GM19025 (cell line): ENCODE data around the gene NKIRAS2.
"Not testable (repeated sequence)": the region's sequence is repeated elsewhere in the genome, so short reads cannot be mapped to it uniquely, and the experiment has no call there.

Source experiments
- ATAC-seq: cut with Tn5 transposase; IDR thresholded peaks from one replicate; pipeline ENCODE4 v1.9.1; 2021; ENCODE audit warnings: mild to moderate bottlenecking, low read depth, moderate library complexity; ENCODE audit not compliant: unreplicated experiment

Gene NKIRAS2

GRCh38 chr17:41996855-41997164, 23.1 kb upstream of the NKIRAS2 start:
- ATAC-seq = no peak

DNA sequence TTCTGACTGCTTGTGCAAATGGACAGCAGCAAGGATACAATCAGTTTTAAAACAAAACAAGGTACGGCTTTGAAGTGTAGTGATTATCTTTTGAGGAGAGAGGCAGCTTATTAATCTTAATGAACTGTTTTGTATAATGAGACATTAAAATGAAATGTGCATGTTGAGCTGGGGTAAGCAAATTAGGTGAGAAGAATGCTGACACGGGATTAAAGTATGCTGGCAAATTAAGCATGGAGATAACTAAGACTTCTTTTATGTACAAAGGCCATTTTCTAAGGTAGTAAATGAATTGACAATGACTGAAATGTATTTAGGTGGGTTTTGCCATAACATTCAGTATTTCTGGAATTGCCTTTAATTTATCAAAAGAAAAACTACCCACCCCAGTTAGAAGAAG, 21.4 kb upstream of the NKIRAS2 start:
- ATAC-seq = no peak

DNA sequence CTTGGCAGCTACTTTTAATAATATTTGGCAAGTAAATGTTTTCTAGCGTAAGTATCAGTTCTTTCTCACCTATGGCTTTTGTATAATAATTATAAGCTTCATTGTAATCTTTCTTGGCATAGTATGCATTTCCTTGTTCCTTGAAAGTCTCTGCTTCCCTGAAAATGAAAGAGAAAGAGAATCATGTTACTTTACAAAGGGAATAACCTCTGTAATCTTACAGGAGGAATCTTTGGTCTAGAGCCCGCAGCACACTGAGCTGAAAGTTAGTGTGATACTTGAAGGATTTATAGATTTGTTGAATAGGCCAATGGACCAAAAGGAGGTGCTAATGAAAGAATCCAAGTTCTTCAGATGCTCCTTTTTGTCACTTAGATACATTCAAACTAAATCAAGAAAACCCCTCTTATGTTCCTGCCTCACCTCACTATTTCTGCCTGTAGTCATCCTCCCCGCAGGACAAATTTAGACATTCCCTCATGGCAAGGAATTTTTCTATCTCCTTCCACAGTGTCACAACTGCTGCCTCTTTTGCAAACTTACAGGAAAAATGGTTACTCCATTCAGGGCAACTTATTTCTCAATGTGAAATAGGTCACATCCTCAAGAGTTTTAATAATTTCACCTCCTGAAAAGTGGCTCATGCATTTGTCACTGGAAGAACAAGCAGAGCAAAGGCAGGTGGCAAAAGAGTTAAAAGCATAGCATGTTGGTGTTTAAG, 19.3 kb upstream of the NKIRAS2 start:
- ATAC-seq = no peak

GRCh38 chr17:42001729-42002128, 18.2 kb upstream of the NKIRAS2 start:
- no peak for ATAC-seq

GRCh38 chr17:42002175-42002791, 17.6 kb upstream of the NKIRAS2 start:
- ATAC-seq = no peak

DNA sequence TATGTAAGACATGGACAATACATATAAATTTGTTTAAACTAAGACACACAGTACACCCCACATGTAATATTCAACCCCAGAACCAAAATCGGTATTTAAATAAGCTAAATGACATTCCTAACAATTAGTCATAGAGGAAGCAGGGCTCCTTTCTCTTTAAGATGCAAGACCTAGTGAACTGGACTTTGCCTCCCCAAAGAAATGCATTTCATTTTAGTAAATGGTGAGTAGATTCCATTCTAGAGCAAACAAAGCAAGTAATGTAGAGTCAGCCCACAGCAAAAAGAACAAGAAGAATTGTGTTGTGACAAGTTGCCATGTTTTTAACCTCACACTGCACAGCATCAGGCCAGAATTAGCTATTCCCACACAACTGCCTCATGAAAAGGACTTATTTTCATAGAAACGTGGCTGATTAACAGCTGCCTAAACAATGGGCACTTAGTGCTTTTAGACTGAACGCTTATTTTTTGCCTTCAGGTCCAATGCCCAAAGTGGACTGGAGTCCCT, 17.0 kb upstream of the NKIRAS2 start:
- ATAC-seq = no peak

DNA sequence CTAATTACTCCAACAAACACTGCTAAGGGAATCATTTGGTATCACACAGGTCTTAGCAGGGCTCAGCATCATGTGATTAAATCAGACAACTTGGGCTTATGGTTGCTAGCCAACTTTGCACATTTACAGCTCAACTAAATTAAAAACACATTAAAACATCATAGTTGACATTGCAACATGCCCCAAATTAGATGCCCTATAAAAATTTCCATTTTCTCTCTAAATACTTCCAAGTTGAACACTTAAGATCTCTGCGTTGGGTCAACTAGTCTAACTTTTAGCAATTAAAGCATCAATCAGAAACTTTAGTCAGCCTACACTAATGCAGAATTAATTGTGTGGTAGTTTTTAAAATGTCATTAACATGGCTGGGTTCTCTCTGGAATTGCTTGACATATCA, 14.7 kb upstream of the NKIRAS2 start:
- no peak for ATAC-seq

DNA sequence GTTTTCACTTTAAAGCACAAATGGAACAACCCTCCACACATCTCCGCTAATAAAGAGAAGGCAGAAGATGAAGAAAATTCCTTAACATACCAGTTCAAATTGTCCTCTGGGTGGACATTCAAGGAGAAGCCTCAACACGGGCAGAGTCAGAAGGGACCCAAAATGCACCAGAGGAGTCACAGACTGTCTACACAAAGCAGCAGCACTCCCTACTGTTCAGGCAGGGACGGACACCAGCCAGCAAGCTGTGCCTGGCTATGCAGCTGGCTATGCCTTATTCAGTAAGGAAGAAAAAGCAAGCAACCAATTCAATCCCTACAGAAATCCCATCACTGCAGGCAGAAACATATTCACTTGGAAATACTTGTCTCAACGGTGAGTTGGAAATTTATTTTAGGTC, 10.7 kb upstream of the NKIRAS2 start:
- no peak for ATAC-seq

DNA sequence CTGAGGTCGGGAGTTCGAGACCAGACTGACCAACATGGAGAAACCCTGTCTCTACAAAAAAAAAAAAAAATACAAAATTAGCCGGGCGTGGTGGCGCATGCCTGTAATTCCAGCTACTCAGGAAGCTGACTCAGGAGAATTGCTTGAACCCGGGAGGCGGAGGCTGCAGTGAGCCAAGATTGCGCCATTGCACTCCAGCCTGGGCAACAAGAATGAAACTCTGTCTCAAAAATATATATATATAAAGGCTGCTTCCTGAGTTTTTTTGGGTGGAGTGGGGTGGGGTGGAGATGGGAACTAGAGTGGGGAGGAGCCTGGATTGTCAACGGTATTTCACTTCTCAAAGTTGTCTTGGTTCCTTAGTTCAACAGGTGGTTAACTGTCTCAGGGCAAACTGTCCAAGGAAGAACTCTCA, 9.6 kb upstream of the NKIRAS2 start:
- ATAC-seq = not testable (repeated sequence)

DNA sequence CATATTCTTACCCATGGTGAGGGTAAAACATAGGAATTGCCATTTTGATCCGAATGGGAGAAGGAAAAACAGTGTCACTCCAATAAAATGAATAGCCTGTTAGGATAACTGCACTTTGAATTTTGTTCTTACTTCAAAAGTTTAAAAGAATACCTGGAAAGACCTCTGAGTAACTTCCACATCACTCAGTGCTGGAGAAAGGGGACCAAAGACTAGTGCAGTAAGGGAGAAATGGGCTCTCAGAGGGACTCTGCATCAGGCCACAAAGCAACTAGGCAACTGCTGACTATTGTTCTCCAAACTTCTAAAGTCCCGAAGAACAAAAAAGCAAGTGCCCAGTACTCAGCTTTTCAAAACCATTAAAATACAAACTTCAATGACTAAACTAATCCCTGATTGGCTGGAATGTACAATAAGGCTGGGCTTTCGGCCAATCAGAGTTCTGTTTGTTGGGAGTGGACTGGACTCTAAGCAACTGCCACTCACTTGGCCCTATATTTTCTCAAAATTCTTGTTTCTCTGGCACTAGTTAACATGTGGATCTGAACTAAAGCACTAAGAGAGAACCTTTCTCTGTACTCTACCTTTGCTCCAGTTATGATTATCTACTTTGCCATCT, 8.9 kb upstream of the NKIRAS2 start:
- no peak for ATAC-seq

DNA sequence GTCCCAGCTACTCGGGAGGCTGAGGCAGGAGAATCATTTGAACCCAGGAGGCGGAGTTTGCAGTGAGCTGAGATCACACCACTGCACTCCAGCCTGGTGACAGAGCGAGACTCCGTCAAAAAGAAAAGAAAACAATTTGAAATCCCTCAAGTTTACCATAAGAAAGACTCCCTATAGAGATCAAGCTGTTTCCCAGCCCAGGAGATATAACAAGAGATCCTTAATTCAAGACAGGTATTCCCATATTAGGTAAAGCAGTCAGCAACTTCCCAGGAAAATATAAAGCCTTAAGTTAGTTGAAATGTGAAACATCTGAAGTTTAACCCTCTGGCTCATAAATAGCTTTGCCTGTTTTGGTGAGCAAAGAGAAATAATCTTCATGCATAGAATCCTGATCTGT, 7.5 kb upstream of the NKIRAS2 start:
- ATAC-seq = not testable (repeated sequence)

- not testable (repeated sequence) for ATAC-seq
Observed at GRCh38 chr17:42013740-42014139, 6.2 kb upstream of the NKIRAS2 start.

DNA sequence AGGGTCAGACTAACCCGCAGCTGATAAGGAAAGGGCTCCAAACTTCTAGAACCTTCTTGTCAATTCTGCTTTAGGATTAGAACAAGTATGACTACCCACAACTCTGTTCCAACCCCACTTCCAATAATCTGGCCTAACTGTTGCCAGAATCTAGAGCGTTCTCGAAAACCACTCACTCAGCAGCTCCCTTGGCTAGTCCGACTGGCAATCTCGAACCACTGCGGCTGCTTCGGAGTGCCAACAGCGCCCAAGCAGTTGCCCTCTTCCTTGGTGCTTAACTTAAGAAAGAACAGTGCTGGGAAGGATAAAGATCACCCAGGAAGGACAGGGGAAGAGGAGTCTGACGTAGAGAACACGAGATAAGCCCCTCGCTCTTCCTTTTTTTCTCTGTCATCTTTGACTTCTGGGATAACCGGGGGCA, 3.5 kb upstream of the NKIRAS2 start:
- no peak for ATAC-seq

DNA sequence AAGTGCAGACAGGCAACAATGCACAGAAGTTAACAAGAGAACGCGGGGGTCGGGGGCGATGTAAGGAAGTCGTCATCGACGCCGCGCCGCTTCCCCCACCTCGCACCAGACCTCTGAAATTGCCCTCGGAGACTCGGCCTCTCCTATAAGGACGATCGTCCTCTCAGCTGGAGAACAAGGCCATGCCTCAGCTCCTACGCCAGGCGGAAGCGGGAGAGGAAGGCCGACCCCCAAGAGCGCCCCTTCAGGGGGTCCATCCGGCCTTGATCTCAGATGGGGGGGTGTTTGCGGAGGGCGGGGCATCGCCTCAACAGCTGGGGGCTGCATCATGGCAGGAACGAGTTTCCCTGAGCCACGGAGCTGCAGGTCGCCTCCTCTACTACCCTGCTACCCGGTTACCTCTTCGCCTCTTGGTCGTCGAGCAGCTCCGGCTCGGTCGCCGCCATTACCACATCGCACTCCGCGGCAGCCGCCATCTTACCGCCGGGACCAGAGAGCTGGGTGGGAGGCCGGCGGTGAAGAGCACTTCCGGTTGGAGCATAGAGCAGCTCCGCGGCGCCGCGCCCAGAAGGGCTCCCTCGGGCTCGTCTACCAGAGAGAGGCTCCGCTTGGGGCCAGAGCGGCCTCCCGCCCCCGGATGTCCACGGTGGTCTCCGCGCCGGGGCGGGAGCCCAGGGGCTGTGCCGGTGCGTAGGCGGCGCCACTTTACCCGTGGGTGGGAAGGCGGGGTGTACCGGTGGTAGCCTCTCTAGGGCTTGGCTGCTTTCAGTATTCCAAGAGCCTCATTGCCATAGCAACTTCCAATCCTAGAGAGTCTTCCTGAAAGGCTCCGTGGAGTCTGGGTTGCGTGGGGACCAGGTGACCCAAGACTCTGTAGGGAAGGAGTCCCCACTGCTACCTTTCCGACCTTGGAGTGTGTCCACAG, 2.7 kb upstream of the NKIRAS2 start, which contains the start of gene DNAJC7:
Gene DNAJC7, minus strand, starts transcription at position 499 of the 925 bp plus-strand sequence. Its CDS starts 23 bp downstream, at position 476.
- ATAC-seq = peak; percentile 75

- ATAC-seq = no peak
Observed at GRCh38 chr17:42017866-42018200, 2.1 kb upstream of the NKIRAS2 start.

DNA sequence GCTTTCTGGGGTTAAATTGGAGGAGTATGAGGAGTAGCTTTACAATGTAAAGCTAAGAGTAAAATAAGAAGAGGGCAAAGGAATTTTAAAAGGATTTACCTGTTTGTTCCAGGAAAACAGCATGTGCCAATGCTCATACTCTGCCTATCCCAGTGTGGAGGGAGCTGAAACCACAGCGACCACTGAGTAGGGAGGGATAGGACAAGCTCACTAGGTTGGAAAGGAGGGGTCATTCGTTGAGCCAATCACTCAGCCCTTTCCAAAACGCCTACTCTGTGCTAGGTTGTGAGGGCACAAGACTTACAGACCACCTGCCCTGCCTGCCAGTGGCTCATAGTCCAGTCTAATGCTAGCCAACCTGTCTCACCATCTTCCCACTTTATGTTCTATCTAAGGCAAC, 1.6 kb upstream of the NKIRAS2 start:
- no peak for ATAC-seq

DNA sequence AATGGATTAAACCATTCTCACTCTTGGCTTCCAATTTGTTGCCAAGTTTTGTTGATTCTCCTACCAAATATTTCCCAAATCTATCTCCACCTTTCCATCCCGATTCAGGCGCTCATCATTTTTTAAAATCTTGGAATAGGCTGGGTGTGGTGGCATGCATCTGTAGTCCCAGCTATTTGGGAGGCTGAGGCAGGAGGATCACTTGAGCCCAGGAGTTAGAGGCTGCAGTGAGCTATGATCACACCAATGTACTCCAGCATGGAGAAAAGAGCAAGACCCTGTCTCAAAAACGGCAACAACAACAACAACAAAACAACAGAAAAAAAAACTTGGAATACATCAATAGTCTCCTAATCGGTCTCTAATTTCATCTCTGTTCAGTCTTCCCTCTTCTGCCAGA, 902 bp upstream of the NKIRAS2 start:
- ATAC-seq = no peak

GRCh38 chr17:42020845-42021244, 955 bp downstream of the NKIRAS2 start:
- not testable (repeated sequence) for ATAC-seq

DNA sequence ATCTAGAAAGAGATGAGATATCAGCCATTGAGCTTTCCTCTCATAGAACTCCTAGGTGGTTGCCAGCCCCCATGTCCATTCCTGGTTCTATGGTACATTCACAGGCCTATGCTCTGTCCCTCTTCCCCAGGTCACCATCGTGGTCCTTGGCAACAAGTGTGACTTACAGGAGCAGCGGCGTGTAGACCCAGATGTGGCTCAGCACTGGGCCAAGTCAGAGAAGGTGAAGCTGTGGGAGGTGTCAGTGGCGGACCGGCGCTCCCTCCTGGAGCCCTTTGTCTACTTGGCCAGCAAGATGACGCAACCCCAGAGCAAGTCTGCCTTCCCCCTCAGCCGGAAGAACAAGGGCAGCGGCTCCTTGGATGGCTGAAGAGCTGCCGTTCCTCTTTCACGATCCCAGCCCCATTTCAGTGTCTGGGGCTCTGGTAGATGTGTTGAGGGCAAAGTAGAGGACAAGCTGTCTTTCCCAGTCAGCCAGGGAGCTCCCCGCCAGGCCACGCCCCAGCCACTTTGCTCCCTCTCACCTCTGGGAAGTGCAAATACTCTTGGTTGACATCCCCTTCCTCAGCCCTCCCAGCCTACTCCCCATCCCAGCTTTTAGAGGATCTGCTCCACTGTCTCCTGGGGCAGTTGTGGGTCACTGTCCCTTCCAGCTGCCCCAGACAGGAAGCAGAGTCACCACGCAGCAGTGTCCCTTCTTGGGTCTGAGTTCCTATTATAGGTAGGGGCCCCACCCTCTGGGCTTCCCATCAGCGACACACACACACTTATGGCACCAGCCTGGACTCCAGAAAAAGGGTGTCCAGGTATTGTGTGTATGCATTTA, 3.8 kb downstream of the NKIRAS2 start:
- ATAC-seq = no peak

- no peak for ATAC-seq
Observed at GRCh38 chr17:42025191-42025579, 5.3 kb downstream of the NKIRAS2 start.
